HG03442 (cell line): ENCODE measurements around the gene CRYBA2.

Experiments used
- ATAC-seq: cut with Tn5 transposase; IDR thresholded peaks from one replicate; pipeline ENCODE4 v1.9.1; 2021; ENCODE audit warnings: mild to moderate bottlenecking, moderate library complexity; ENCODE audit not compliant: unreplicated experiment

Gene CRYBA2

GRCh38 chr2:219023045-219023605 lies 29.9 kb upstream of the CRYBA2 start:
- ATAC-seq, result no peak

- no peak for ATAC-seq
Measured at GRCh38 chr2:219022616-219023015, 29.4 kb upstream of the CRYBA2 start.

GRCh38 chr2:219022041-219022440 lies 28.8 kb upstream of the CRYBA2 start:
- no peak for ATAC-seq

GRCh38 chr2:219021591-219021990 lies 28.4 kb upstream of the CRYBA2 start:
- no peak for ATAC-seq

GRCh38 chr2:219020604-219021365 lies 27.6 kb upstream of the CRYBA2 start:
- ATAC-seq, result no peak

GRCh38 chr2:219019436-219019835 lies 26.2 kb upstream of the CRYBA2 start:
- no peak for ATAC-seq

GRCh38 chr2:219018726-219019125 lies 25.5 kb upstream of the CRYBA2 start:
- ATAC-seq, result no peak

- no peak for ATAC-seq
Measured at GRCh38 chr2:219018286-219018685, 25.1 kb upstream of the CRYBA2 start.

GRCh38 chr2:219017201-219017931 lies 24.1 kb upstream of the CRYBA2 start:
- ATAC-seq, result no peak

- no peak for ATAC-seq
Measured at GRCh38 chr2:219016721-219017120, 23.5 kb upstream of the CRYBA2 start.

- no peak for ATAC-seq
Measured at GRCh38 chr2:219010873-219011272, 17.7 kb upstream of the CRYBA2 start.

- ATAC-seq, result no peak
Measured at GRCh38 chr2:219010162-219010756, 17.0 kb upstream of the CRYBA2 start.

- no peak for ATAC-seq
Measured at GRCh38 chr2:219009294-219009693, 16.1 kb upstream of the CRYBA2 start.

GRCh38 chr2:219003979-219004378 lies 10.8 kb upstream of the CRYBA2 start:
- ATAC-seq, result no peak

GRCh38 chr2:219003267-219003634 lies 10.0 kb upstream of the CRYBA2 start:
- no peak for ATAC-seq

- ATAC-seq, result peak; percentile 28
Measured at GRCh38 chr2:219002395-219003266, 9.4 kb upstream of the CRYBA2 start.

- ATAC-seq, result no peak
Measured at GRCh38 chr2:219001577-219002394, 8.6 kb upstream of the CRYBA2 start.

- ATAC-seq, result no peak
Measured at GRCh38 chr2:219001100-219001576, 7.9 kb upstream of the CRYBA2 start.

- ATAC-seq, result no peak
Measured at GRCh38 chr2:219000569-219000960, 7.3 kb upstream of the CRYBA2 start.
